Measurements from ENCODE around the gene CLEC2L. TPM values are rescaled to one million over a fixed set of nuclear protein-coding genes. Genes with fewer than 3 reads are reported as not detected.

CLEC2L gene
- total RNA-seq, 3 donors from 2014 or later (not counting 1 experiment from before 2014, with no cell fraction given), result 0.71 TPM; not detected in 2

GRCh38 chr7:139522830-139523198 is 671 bp upstream of the CLEC2L start:
- 27% methylated on average over 10 of the region's 11 CpGs for WGBS (ENCODE audit: insufficient coverage)
- no peak overlapping the region for H3K4me3 Mint-ChIP-seq
- ATAC-seq, result no peak

GRCh38 chr7:139523968-139524815 is 707 bp downstream of the CLEC2L start:
- no peak for TF ChIP-seq CTCF (IDR thresholded peaks at IDR 0.05)
- Mint-ChIP-seq H3K4me1 (no peaks in the 10 kb centered on the region), H3K9me3 (no peaks in the 10 kb centered on the region), H3K27me3 (ENCODE audit: low read depth in 2 of 2) (peaks cover 43 to 47% of the 10 kb centered on the region in 2 donors), H3K4me3 (no peak overlapping the region), H3K27ac (no peak overlapping the region), H3K36me3 (no peaks in the 10 kb centered on the region)
- intact Hi-C loops (cut with micrococcal nuclease), result no loop called here
- WGBS (ENCODE audit: insufficient coverage), result 29% methylated on average over 70 of the region's 70 CpGs
- H3K9me3 ChIP-seq (ENCODE audit: control insufficient read depth, insufficient read depth, low read length), result no peaks in the 10 kb centered on the region
- ATAC-seq (no peak), DNase-seq (no peak)
- H3K4me1 ChIP-seq (ENCODE audit: control insufficient read depth, insufficient read depth, low read length), result no peaks in the 10 kb centered on the region
- no peaks in the 10 kb centered on the region for H3K36me3 ChIP-seq (ENCODE audit: control insufficient read depth, insufficient read depth, low read length)
- H3K27me3 ChIP-seq (ENCODE audit: control insufficient read depth, insufficient read depth, low read length), result peaks cover 7% of the 10 kb centered on the region
- H3K27ac ChIP-seq (ENCODE audit: low read length), result no peak overlapping the region
- H3K4me3 ChIP-seq (ENCODE audit: low read length), result no peak overlapping the region

More at GRCh38 chr7:139522830-139523198, 671 bp upstream of the CLEC2L start:
- Mint-ChIP-seq H3K9me3 (no peaks in the 10 kb centered on the region), H3K36me3 (no peaks in the 10 kb centered on the region), H3K27ac (no peak overlapping the region), H3K4me1 (no peaks in the 10 kb centered on the region), H3K27me3 (ENCODE audit: low read depth in 2 of 2) (peaks cover 37 to 43% of the 10 kb centered on the region in 2 donors)
- H3K4me3 ChIP-seq (ENCODE audit: low read length), result no peak overlapping the region
- H3K9me3 ChIP-seq (ENCODE audit: control insufficient read depth, insufficient read depth, low read length), result no peaks in the 10 kb centered on the region
- H3K27ac ChIP-seq (ENCODE audit: low read length), result no peak overlapping the region
- H3K36me3 ChIP-seq (ENCODE audit: control insufficient read depth, insufficient read depth, low read length), result no peaks in the 10 kb centered on the region
- no peak for DNase-seq
- intact Hi-C loops (cut with micrococcal nuclease), result no loop called here
- H3K27me3 ChIP-seq (ENCODE audit: control insufficient read depth, insufficient read depth, low read length), result peaks cover 7% of the 10 kb centered on the region
- no peaks in the 10 kb centered on the region for H3K4me1 ChIP-seq (ENCODE audit: control insufficient read depth, insufficient read depth, low read length)
- no peak for TF ChIP-seq CTCF (IDR thresholded peaks at IDR 0.05)

- H3K27ac ChIP-seq (ENCODE audit: low read length), result no peak overlapping the region
- no peaks in the 10 kb centered on the region for H3K9me3 Mint-ChIP-seq
- no peak overlapping the region for H3K4me3 Mint-ChIP-seq
- ATAC-seq (peak in 1 of 3 donors; percentile 28), DNase-seq (no peak)
- intact Hi-C loops (cut with micrococcal nuclease), result no loop called here
- H3K27ac Mint-ChIP-seq, result no peak overlapping the region
- no peaks in the 10 kb centered on the region for H3K4me1 ChIP-seq (ENCODE audit: control insufficient read depth, insufficient read depth, low read length)
- peaks cover 43 to 47% of the 10 kb centered on the region in 2 donors for H3K27me3 Mint-ChIP-seq (ENCODE audit: low read depth in 2 of 2)
- H3K9me3 ChIP-seq (ENCODE audit: control insufficient read depth, insufficient read depth, low read length), result no peaks in the 10 kb centered on the region
- H3K4me3 ChIP-seq (ENCODE audit: low read length), result no peak overlapping the region
- no peaks in the 10 kb centered on the region for H3K4me1 Mint-ChIP-seq
- H3K36me3 Mint-ChIP-seq, result no peaks in the 10 kb centered on the region
- WGBS (ENCODE audit: insufficient coverage), result 89% methylated on average over 10 of the region's 10 CpGs
- H3K36me3 ChIP-seq (ENCODE audit: control insufficient read depth, insufficient read depth, low read length), result no peaks in the 10 kb centered on the region
- TF ChIP-seq CTCF (IDR thresholded peaks at IDR 0.05), result no peak
- H3K27me3 ChIP-seq (ENCODE audit: control insufficient read depth, insufficient read depth, low read length), result peaks cover 7% of the 10 kb centered on the region
These were observed 1.8 kb downstream of the CLEC2L start for GRCh38 chr7:139525239-139525638.

- H3K27ac Mint-ChIP-seq, result no peak overlapping the region
These were observed 2.3 kb downstream of the CLEC2L start for GRCh38 chr7:139525750-139526149.

More at GRCh38 chr7:139525750-139526149, 2.3 kb downstream of the CLEC2L start:
- intact Hi-C loops (cut with micrococcal nuclease), result no loop called here
- DNase-seq (no peak), ATAC-seq (no peak)
- H3K36me3 ChIP-seq (ENCODE audit: control insufficient read depth, insufficient read depth, low read length), result no peaks in the 10 kb centered on the region
- H3K4me1 ChIP-seq (ENCODE audit: control insufficient read depth, insufficient read depth, low read length), result no peaks in the 10 kb centered on the region
- TF ChIP-seq CTCF (IDR thresholded peaks at IDR 0.05), result no peak
- H3K9me3 ChIP-seq (ENCODE audit: control insufficient read depth, insufficient read depth, low read length), result no peaks in the 10 kb centered on the region
- Mint-ChIP-seq H3K36me3 (no peaks in the 10 kb centered on the region), H3K9me3 (no peaks in the 10 kb centered on the region), H3K4me3 (no peak overlapping the region), H3K27me3 (ENCODE audit: low read depth in 2 of 2) (peaks cover 43 to 47% of the 10 kb centered on the region in 2 donors), H3K4me1 (no peaks in the 10 kb centered on the region)
- no peak overlapping the region for H3K4me3 ChIP-seq (ENCODE audit: low read length)
- no peak overlapping the region for H3K27ac ChIP-seq (ENCODE audit: low read length)
- H3K27me3 ChIP-seq (ENCODE audit: control insufficient read depth, insufficient read depth, low read length), result peaks cover 7% of the 10 kb centered on the region

All from natural killer cell (primary cell).